HG02798 (cell line): Measurements from ENCODE around the gene P2RX4.
A peak's percentile ranks its signal among the peaks of the same experiment; 100 is the strongest.

Experiments used
- ATAC-seq: cut with Tn5 transposase; IDR thresholded peaks from one replicate; pipeline ENCODE4 v1.9.1; 2021; ENCODE audit warnings: mild to moderate bottlenecking; ENCODE audit not compliant: unreplicated experiment, poor library complexity

The P2RX4 gene

DNA sequence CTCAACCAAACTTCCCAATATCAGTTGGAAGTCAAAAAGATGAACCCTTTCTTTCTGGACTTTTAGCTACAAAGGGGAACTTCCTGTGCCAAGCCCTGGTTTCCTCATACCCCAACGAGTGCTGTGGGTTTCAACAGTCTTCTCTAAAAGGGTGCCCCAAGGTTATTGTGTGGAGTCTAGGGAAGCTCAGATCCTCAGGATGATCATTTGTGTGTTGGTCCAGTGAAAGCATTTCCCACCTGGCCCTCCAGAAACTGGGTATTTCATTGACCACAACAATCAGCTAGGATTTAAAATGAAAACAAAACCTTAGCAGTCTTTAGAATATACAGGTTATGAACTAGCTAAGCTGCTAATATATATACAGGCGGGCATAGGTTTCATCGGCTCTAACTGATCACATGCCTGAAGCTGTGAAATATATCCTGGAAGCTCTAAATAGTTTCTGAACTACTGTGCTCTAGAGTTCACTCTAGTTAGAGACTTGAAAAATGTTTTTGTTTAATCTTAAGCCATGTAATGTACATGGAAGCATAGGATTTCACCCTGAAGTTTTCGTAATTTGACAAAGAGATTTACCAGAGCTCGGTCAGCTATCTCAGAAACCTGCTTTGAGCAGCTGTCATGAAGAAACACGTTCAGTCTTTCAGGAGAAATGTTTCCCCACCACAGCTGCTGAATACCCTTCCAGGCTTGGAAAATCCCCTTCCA lies 29.6 kb downstream of the P2RX4 start:
- ATAC-seq = no peak

DNA sequence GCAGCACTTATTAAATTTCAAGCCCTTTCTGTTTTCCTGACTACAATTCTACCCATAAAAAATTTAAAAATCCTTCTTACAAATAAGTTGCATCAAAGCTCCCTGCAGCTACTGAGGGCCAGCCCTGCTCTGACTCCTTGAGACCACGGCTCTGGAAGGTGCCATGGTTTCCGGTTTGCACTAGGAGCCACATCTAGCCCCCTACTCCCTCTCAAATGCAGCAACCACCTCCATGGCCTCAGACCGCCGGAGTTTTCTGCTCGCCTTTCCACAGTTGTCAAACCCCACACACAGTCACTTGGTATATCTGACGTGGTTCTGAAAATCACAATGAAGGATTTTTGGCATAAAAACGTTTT lies 30.1 kb downstream of the P2RX4 start:
- no peak for ATAC-seq

DNA sequence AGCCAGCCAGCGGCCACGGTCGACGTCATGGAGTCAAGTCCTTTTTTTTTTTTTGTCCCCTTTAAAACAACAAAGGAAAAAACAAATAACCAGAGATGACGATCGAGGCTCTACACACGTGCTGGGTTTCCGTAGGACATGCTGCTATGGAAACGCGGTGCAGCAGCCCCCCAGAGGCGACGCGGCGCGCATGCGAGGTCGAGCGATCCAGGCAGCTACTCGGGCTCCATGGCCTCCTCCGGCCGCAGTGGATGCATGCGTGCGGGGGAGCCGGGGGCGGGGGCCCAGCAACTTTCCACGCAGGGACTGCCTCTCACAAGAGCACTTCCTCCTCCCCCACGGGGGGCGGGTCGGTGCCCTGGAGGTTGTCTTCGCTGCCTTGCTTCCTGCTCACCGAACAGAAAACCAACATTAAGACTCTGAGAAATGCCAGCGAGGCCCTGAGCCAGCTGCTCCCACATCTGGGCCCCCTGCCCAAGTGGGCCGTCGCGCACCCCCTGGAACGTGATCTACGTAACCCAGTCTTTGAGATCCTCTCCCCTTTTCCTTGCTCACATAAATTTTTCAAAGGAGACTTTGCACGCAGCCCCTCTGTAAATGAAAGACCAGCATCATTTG lies 30.7 kb downstream of the P2RX4 start:
- no peak for ATAC-seq

DNA sequence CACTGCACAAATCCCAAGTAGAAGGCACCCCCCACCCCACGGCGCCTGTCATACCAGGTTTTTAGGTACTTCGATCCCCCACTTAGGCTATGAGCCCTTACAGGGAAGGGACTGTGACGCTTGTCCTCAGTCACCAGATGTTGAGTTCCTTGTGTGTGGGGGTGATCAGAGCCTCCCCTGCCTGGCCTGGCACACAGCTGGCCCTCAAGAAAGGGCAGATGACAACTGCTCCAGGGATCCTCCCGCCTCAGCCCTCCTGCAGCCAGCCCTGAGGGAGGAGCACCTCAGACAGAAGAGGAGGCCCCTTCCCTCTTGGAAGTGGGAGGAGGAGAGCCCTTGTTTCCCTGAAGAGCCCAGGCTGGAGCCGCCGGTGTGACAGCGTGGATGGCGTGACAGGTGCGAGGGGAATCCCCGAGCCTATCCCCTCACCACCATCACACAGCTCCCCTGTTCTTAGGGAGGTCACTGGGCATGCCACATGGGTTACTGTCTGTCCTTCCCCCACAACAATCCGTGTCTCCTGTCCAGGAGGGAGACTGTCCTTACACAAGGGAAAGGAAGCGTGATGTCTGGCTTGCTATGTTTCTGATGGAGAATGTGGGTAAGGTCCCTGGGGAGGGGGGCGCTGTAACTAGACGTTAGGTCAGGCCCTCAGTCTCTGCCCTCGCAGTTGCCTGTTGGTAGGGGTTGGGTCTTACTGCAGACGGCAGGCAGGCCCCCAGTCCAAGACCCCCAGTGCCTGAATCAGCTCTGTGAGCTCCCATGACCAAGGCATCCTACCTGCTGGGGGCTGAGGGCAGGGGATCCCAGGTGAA lies 31.4 kb downstream of the P2RX4 start:
- no peak for ATAC-seq

DNA sequence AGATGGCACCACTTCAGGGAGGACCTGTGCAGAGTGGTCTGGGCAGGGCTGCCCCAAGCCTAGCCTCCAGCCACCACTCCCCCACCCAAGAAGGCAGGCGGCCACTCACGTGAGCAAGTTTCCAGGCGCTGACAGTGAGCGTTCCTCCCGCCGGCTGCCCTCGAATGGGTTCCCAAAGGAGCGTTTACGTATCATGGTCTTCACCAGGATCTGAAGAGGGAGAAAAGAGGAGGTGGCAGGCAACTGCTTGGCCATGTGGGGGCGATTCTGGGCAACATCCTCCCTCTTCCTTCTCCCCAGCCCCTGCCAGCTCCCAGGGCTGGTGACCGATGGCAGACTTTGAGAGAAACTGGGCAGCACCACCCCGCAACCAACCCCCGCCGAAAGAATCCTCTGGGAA lies 35.1 kb downstream of the P2RX4 start:
- ATAC-seq = no peak

DNA sequence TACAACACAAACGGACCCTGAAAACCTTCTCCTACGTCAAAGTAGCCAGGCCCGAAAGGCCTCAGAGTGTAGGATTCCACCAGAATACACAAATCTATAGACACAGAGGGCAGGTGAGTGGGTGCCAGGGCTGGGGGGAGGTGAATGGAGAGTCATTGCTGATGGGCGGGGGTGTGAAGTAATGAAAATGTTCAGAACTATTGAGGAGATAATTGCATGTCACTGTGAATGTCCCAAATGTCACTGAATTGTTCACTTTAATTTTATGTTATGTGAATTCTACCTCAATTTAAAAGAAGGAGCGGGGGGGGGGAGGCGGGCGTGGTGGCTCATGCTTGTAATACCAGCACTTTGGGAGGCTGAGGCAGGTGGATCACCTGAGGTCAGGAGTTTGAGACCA lies 36.0 kb downstream of the P2RX4 start:
- no peak for ATAC-seq

DNA sequence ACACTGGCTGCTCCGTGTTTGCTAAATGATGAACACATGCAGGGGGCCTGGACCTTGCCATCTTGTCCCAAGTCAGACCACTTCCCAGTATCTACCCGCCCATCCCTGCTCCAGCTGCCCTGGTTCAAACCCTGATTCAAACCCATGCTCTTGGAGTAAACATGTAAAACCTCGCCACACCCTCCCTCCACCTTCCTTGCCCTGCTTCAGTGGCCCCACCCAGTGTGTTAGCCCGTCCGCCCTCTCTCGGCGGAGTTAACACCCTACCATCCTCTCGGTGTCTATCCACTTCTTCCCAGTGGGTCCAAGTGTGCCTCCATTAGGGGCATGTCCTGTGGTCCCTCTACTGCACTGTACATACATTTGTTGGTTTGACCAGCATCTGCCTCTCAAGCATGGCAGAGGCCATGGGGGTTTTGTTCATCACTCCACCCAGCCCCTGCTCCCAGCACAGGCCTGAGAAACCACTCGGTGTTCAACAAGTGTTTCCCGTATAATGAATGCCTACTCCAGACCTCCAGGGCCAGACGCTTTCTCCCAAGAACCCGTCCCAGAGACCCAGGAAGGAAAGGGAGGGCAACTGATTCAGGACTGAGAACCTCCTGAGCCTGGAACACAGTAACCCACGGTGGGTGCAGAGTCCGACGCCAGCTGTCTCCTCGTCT lies 37.1 kb downstream of the P2RX4 start:
- ATAC-seq = no peak

DNA sequence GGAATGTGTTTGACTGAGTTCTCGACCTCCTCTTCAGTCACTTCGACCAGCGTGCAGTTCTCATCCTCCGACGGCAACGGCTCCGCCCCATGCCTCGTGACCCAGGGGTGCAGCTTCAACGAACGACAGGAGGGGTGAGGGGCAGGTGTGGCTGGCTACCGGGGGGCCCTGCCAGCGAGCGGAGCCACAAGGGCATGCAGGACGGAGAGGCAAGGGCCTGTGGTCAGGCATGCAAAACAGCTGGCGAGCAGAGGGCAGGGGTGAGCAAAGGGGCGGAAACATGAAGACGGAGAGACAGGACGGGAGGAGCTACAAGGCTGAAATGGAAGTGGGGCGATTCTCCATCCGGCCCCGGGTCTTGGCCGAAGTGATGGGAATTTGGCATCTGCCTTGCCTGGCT lies 38.7 kb downstream of the P2RX4 start:
- peak; percentile 90 for ATAC-seq

DNA sequence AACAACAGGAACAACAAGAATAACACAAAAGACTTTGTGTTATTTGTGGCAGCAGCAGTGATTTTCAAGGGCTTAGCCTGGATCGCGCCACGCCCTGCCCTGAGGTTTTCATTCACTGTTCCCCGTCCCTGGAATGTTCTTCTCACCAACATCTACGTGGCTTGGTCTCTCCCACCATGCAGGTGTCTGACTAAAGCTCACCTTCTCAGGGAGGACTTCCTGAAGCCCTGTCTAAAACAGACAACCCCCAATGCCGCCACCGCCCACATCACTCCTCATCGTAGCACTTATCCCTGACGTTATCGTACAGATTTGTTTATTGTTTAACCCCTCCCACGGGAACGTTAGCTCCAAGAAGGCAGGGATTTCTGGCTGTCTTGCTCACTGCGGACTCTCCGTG lies 40.4 kb downstream of the P2RX4 start:
- ATAC-seq = no peak

DNA sequence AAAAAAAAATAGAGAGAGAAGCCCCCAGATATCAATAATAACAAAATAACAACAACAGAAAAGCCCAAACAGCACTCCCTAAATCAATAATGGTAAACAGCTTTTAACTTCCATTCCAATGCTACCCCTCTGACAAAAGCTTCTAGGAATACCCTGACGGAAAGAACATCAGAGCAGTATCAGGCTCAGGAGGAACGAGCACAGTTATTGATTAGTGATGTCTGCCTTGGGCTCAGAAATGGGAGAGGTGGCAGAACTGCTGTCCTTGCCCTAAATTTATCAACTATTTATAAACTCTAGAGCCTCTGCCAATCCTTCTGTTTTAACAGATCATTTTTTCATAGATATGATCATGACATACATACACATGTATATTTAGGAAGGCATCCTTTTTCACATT lies 41.9 kb downstream of the P2RX4 start:
- ATAC-seq = no peak

DNA sequence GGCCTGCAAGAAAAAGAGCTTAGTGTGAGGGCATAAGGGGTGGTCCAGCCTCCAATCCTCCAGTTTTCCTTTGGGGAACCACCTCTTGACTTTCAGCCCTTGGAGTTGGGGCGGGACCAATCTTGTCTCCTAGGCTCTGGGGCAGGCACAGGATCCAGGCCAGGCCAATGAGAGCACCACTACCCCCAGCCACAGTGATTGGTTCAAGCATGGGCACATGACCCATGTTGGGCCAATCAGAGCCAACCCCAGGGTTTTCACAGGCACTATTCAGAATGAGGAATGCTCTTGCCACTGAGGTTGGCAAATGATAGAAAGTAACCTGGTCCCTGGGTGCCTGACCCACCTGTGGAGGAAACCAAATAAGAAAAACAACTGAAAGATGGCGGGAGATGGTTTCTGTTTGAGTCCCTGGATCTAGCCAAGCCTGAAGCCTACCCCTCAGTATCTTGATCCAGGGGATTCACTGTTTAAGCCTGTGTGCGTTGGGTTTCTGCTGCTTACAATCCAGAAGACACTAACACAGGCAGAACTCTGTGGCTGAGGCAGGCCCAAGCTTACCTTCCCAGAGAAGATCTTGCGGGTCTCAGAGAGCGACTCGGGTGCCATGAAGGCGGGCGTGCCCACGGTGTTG lies 42.9 kb downstream of the P2RX4 start:
- ATAC-seq = no peak

DNA sequence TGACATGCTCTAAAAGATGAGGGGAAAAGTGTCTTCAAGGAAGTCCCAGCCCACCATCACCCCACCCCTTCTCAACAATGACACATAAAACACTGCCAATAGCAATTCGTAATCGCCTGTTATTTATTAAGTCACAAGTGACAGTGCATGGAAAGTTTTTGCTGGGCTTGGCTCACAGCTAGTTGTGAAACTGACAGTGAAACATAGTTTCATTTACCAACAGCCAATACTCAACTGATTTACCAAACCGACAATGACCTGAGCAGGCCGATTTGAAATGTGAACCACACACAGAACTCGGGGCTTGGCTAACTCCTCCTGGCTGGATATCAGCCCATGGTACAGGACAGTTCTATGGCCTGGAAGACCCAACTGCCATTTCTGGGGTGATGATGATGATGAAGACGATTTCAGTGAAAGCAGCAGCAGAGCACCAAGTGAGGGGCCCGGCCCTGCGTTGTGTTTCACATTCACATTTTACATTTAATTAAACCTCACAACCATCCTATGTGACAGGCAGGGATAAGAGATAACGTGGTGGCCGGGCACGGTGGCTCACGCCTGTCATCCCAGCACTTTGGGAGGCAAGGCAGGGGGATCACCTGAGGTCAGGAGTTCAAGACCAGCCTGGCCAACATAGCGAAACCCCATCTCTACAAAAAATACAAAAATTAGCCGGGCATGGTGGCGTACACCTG lies 43.9 kb downstream of the P2RX4 start:
- peak; percentile 56 for ATAC-seq

DNA sequence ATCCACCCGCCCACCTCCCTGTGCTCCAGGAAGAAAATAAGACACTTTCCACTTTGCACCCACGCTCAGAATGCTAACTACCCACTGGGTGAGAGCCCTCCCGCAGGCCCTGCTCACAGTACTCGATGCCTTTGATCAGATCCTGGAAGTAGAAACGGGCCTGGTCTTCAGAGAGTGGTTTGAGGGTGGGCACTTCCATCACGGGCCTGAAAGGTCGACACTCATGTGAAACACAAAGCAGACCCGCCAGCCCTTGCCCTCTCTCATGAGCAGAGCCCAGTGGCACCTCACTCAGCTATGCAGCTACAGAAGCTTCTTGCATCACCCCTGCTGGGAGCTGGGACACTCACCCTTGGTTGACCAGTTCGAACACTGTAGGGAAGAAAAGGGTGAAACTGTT lies 45.5 kb downstream of the P2RX4 start:
- ATAC-seq = no peak

DNA sequence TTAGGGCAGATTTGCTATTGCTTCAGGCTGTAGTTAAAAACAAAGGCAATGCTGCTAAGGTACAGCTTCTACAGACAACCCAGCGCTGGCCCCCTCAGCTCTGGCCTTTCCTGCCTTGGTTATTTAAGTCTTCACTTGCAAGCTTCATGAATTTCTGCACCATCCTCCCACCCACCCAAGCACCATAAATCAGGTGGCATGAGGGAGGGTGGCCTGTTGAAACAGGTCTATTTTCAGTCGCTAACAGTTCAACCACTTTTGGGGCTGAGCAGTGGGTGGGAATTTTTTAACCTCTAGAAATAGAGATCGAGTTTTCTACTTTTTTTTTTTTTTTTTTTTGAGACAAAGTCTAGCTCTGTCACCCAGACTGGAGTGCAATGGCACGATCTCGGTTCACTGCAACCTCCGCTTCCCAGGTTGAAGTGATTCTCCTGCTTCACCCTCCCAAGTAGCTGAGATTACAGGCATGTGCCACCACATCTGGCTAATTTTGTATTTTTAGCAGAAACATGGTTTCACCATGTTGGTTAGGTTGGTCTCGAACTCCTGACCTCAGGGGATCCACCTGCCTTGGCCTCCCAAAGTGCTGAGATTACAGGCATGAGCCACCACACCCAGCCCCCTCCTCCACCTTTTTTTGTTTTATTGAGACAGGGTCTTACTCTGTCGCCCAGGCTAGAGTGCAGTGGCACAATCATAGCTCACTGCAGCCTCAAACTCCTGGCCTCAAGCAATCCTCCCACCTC lies 47.9 kb downstream of the P2RX4 start:
- peak; percentile 40 for ATAC-seq

DNA sequence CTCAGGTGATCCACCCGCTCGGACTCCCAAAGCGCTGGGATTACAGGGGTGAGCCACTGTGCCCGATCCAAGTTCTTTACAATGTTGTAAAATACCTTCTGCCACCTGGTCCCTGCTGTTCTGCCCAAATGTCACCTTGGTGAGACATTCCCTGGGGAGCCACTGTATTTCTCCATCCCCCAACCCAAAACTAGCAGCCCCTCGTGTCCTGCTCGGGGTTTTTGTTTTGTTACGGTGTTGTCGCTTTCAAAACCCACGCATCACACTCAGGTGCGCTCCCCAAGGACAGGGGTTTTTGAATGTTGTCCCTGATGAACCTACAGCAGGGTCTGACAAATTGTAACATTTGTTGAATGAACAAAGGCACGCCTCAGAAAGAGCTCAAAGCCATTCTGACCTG lies 49.1 kb downstream of the P2RX4 start:
- ATAC-seq = no peak

DNA sequence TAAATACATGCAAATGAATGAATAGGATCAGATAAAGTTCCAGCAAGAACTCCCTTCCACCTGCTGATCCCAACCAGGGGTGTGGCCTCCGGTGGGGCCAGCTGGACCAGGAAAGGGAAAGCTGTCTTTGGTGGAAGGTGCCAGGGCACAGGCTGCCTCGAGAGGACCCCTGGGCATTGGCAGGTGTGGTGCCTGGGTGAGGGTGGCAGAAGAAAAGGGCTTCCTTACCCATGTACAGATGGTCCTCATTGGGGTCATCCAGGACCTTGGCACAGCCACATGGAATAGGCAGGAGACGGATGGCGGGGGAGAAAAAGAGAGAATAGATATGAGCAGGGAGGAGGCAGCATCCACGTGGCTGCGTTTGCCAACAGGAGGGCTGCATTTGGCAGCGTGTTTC lies 50.2 kb downstream of the P2RX4 start:
- ATAC-seq = no peak

DNA sequence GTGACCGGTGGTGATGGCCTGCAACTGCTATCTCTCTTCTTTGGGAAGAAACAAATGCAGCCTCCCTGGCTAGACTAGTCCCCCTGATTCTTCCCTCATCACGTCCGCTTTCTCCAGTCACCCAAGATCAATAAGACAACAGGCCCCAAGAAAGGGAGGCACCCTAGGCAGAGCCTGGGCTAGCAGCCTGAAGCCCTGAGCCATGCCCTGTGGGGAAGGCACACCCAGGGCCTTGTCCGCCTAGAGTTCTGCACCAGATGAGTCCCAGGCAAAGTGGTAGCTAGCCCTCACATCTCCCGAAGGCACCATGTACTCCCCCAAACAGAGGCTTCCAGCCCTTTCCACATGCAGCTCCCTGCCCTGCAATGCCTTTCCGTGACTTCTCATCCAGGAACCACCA lies 51.5 kb downstream of the P2RX4 start:
- ATAC-seq = no peak

DNA sequence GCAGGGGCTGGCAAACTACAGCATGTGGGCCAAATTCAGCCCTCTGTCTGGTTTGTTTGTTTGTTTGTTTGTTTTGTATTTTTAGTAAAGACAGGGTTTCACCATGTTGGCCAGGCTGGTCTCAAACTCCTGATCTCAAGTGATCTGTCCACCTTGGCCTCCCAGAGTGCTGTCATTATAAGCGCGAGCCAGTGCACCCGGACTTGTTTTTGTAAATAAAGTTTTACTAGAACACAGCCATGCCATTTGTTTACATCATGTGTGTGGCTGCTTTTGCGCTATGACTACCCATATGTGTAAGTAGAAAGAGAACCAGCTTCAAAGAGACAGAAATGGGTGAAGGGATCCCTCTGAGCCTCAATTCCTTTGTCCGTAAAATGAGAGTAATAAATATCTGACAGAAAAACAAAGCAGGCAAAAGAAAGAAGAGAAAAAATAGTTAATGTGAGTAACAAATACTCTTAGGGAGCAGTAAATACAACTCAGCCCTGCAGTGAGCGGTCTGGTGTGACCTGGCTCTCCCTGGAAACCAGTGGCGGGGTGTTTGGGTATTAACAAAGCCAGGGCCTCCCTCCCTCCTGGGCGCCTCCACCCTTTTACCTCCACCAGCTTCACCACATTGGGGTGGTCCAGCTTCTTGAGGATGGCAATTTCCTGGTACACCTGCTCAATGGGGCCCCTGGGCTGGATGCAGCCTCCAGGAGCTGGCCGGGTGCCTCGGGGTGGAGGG lies 53.4 kb downstream of the P2RX4 start:
- ATAC-seq = no peak

DNA sequence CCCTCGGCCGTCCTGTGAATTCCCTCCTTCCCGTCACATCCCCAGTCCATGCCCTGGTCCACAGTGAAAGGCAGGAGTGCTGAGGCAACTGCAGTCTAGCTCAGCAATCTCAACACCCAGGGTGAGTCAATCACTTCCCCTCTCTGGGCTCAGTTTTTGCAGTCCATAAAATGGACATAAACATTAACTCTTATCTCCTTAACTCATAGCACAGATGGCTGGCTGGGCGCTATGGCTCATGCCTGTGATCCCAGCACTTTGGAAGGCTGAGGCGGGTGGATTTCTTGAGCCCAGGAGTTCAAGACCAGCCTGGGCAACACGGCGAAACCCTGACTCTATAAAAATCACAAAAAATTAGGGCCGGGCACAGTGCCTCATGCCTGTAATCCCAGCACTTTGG lies 54.2 kb downstream of the P2RX4 start:
- ATAC-seq = no peak
